ENCODE data around the gene NUDCD3. TPM values are rescaled to one million over a fixed set of nuclear protein-coding genes. Genes with fewer than 3 reads are reported as not detected.

Gene NUDCD3
- total and polyA plus RNA-seq, 2 experiments from 2014 or later: 35.7 to 42.7 TPM

- no peak overlapping the region for H3K27ac Mint-ChIP-seq
- no peak for ATAC-seq
Observed at GRCh38 chr7:44373418-44373740, 117.1 kb downstream of the NUDCD3 start.

GRCh38 chr7:44372560-44373417 is 117.7 kb downstream of the NUDCD3 start:
- no peaks in the 10 kb centered on the region for H3K36me3 ChIP-seq (ENCODE audit: insufficient read depth)
- H3K27ac ChIP-seq (ENCODE audit: low read depth): no peak overlapping the region
- H2AFZ ChIP-seq: no peak overlapping the region
- no peaks in the 10 kb centered on the region for H3K79me2 ChIP-seq (replicated peaks; ENCODE audit: insufficient read depth)
- ATAC-seq (no peak), DNase-seq (ENCODE audit: low spot score) (no peak)
- no peak overlapping the region for H3K4me2 ChIP-seq
- H3F3A ChIP-seq (replicated peaks; ENCODE audit: low read depth): no peaks in the 10 kb centered on the region
- no peaks in the 10 kb centered on the region for H3K27me3 ChIP-seq (ENCODE audit: insufficient read depth)
- Mint-ChIP-seq H3K27ac (no peak overlapping the region), H3K9me3 (no peaks in the 10 kb centered on the region), H3K4me3 (no peak overlapping the region), H3K36me3 (ENCODE audit: low read depth) (no peaks in the 10 kb centered on the region), H3K27me3 (ENCODE audit: insufficient read depth, low read depth, poor library complexity) (peaks cover 10% of the 10 kb centered on the region), H3K4me1 (no peaks in the 10 kb centered on the region)
- no peaks in the 10 kb centered on the region for H3K9me2 ChIP-seq (ENCODE audit: insufficient read depth)
- no peaks in the 10 kb centered on the region for H3K4me1 ChIP-seq (ENCODE audit: insufficient read depth)
- H3K4me3 ChIP-seq: no peak overlapping the region
- H4K20me1 ChIP-seq (replicated peaks; ENCODE audit: insufficient read depth): no peaks in the 10 kb centered on the region
- TF ChIP-seq NANOG (IDR thresholded peaks at IDR 0.05; ENCODE audit: borderline replicate concordance) (no peak), JUNB (IDR thresholded peaks at IDR 0.05; ENCODE audit: unreplicated experiment) (no peak), EZH2phosphoT487 (IDR thresholded peaks at IDR 0.05; ENCODE audit: unreplicated experiment) (no peak), CREB1 (CRISPR knock-in tag; IDR thresholded peaks at IDR 0.05; ENCODE audit: low read depth) (no peak), CTCF (conservative IDR thresholded peaks at IDR 0.05; ENCODE audit: low read depth in 2 of 2) (no peak), ZNF114 (CRISPR knock-in tag; IDR thresholded peaks at IDR 0.05) (no peak), EZH2 (IDR thresholded peaks at IDR 0.05; ENCODE audit: low read depth, unreplicated experiment) (no peak), STAT1 (IDR thresholded peaks at IDR 0.05; ENCODE audit: unreplicated experiment) (no peak), REST (IDR thresholded peaks at IDR 0.05; ENCODE audit: unreplicated experiment) (no peak)

More at GRCh38 chr7:44373418-44373740, 117.1 kb downstream of the NUDCD3 start:
- Histone ChIP-seq H2AFZ (no peak overlapping the region), H4K20me1 (replicated peaks; ENCODE audit: insufficient read depth) (no peaks in the 10 kb centered on the region), H3F3A (replicated peaks; ENCODE audit: low read depth) (no peaks in the 10 kb centered on the region), H3K27ac (ENCODE audit: low read depth) (no peak overlapping the region), H3K4me2 (no peak overlapping the region), H3K27me3 (ENCODE audit: insufficient read depth) (no peaks in the 10 kb centered on the region), H3K79me2 (replicated peaks; ENCODE audit: insufficient read depth) (no peaks in the 10 kb centered on the region), H3K36me3 (ENCODE audit: insufficient read depth) (no peaks in the 10 kb centered on the region), H3K4me1 (ENCODE audit: insufficient read depth) (no peaks in the 10 kb centered on the region), H3K9me2 (ENCODE audit: insufficient read depth) (no peaks in the 10 kb centered on the region), H3K4me3 (no peak overlapping the region)
- Mint-ChIP-seq H3K36me3 (ENCODE audit: low read depth) (no peaks in the 10 kb centered on the region), H3K9me3 (no peaks in the 10 kb centered on the region), H3K4me1 (no peaks in the 10 kb centered on the region), H3K27me3 (ENCODE audit: insufficient read depth, low read depth, poor library complexity) (peaks cover 13% of the 10 kb centered on the region), H3K4me3 (no peak overlapping the region)
- no peak for DNase-seq (ENCODE audit: low spot score)
- no peak for TF ChIP-seq ZNF331 (CRISPR knock-in tag; IDR thresholded peaks at IDR 0.05; ENCODE audit: low read depth)
- no peak for TF ChIP-seq JUNB (IDR thresholded peaks at IDR 0.05; ENCODE audit: unreplicated experiment)
- TF ChIP-seq EZH2 (IDR thresholded peaks at IDR 0.05; ENCODE audit: low read depth, unreplicated experiment): no peak
- TF ChIP-seq CREB1 (CRISPR knock-in tag; IDR thresholded peaks at IDR 0.05; ENCODE audit: low read depth): no peak
- no peak for TF ChIP-seq REST (IDR thresholded peaks at IDR 0.05; ENCODE audit: unreplicated experiment)
